ENCODE results near the gene OR1K1. TPM values are rescaled to one million over a fixed set of nuclear protein-coding genes. Genes with fewer than 3 reads are reported as not detected.
"Not testable (repeated sequence)": the region's sequence is repeated elsewhere in the genome, so short reads cannot be mapped to it uniquely, and the experiment has no call there.

The OR1K1 gene
- total RNA-seq, 1 donor from 2014 or later: not detected

DNA sequence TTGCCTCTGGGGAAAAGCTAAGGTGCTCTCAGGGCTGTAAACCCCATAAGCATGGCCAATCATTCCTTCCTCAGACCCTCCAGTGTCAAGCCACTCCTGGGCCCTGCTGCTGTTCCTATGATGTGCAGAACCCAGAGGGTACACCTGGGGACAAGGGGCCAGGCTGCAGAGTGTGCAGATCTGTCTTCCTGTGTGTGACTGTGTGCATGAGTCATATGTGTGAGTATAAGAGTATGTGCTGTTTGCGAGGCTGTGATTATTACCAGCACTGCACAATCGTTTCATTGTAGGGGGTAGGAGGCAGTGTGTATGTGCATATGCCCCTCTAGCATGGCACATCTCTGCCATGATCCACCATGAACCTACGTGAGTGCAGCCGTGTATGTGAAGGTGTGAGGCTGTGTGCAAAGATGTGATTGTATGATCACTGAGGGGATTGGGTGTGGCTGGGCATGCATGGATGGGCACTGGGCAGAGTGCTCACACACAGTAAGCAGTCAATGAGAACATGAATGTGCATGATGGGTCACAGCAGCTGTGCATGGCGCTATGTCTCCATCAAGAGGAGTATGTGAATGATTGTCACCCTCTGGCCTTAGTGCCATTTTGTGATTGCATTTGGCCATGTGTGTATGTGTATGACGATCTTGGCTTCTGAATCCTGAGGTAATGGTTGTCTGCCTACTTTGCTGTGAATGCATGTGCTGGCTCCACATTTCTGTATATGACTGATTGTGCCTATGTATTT is 2.4 kb upstream of the OR1K1 start:
- Mint-ChIP-seq H3K27ac (ENCODE audit: unreplicated experiment) (no peak overlapping the region), H3K36me3 (ENCODE audit: low read depth, unreplicated experiment) (no peaks in the 10 kb centered on the region), H3K27me3 (ENCODE audit: unreplicated experiment) (peaks cover 16% of the 10 kb centered on the region), H3K4me3 (ENCODE audit: unreplicated experiment) (no peak overlapping the region), H3K4me1 (ENCODE audit: unreplicated experiment) (peaks cover 4% of the 10 kb centered on the region), H3K9me3 (ENCODE audit: unreplicated experiment) (no peaks in the 10 kb centered on the region)
- TF ChIP-seq, protein P1, sequence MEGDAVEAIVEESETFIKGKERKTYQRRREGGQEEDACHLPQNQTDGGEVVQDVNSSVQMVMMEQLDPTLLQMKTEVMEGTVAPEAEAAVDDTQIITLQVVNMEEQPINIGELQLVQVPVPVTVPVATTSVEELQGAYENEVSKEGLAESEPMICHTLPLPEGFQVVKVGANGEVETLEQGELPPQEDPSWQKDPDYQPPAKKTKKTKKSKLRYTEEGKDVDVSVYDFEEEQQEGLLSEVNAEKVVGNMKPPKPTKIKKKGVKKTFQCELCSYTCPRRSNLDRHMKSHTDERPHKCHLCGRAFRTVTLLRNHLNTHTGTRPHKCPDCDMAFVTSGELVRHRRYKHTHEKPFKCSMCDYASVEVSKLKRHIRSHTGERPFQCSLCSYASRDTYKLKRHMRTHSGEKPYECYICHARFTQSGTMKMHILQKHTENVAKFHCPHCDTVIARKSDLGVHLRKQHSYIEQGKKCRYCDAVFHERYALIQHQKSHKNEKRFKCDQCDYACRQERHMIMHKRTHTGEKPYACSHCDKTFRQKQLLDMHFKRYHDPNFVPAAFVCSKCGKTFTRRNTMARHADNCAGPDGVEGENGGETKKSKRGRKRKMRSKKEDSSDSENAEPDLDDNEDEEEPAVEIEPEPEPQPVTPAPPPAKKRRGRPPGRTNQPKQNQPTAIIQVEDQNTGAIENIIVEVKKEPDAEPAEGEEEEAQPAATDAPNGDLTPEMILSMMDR (IDR thresholded peaks at IDR 0.05; ENCODE audit: unreplicated experiment): no peak
- no peak for DNase-seq (ENCODE audit: low spot score)

DNA sequence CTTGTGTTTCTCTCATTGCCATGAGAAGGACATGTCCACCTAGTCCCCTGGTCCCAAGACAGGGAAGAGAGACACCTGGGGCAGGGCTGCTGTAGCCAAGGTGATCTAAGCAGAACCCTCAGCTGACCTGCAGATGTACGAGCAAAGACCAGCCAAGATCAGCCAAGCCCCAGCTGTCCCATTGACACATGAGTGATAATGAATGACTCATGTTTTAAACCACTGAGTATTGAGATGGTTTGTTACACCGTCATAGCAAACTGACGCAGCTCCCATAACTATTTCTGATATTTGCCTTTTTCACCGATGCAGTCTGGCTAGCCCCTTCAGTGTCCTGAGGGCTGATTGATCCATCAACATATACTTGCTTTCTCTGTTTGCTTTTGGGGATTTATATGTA is 6.7 kb downstream of the OR1K1 start:
- no peak for DNase-seq (ENCODE audit: low spot score)

DNA sequence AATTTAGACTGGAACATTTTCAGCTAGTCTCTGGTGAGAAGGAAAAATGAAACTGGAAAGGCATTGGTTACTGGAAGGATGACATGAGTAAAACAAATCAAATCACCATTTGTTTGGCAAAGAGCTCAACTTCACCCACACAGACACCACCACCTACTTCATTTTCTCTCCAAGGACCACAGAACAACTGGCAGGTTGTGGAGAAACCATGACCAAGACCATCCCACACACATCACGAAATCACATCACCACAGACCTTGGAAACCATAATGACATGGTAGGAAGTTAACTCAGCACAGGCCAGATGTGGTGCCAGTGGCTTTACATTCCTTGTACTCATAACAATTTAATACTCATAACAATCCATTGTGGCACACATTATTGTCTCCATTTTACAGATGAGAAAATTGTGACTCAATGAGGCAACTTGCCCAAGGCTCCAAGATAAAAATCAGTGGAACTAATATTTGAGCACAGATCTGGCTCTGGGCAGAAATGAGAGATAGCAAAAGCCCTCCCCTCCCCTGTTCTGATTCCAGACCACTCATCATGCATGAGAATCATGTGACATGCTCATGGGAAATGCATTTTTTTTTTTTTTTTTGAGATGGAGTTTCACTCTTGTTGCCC is 7.5 kb downstream of the OR1K1 start:
- H3K4me3 Mint-ChIP-seq (ENCODE audit: unreplicated experiment): no peak overlapping the region

More for the DNA sequence above, 6.7 kb downstream of the OR1K1 start:
- TF ChIP-seq, protein P1 (IDR thresholded peaks at IDR 0.05; ENCODE audit: unreplicated experiment): no peak
- Mint-ChIP-seq H3K4me3 (ENCODE audit: unreplicated experiment) (no peak overlapping the region), H3K27ac (ENCODE audit: unreplicated experiment) (no peak overlapping the region), H3K27me3 (ENCODE audit: unreplicated experiment) (peaks cover 7% of the 10 kb centered on the region), H3K4me1 (ENCODE audit: unreplicated experiment) (peaks cover 6% of the 10 kb centered on the region), H3K36me3 (ENCODE audit: low read depth, unreplicated experiment) (peaks cover 14% of the 10 kb centered on the region), H3K9me3 (ENCODE audit: unreplicated experiment) (no peaks in the 10 kb centered on the region)

DNA sequence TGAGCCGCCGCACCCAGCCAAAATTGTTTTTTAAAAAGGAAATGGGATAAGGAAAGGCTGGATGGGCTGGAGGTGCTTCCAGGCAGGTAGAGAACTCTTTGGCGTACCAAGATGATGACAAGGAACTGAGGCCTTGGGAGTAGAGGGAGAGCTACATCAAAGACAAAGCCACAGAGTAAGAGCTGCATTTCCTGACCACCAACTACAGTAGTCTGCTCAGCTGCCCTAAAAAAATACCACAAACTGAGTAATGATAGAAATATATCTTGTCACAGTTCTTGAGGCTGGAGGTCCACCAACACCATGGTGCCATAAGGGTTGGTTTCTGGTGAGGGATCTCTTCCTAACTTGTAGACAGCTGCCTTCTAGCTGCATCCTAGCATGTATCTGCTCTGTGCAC is 8.2 kb downstream of the OR1K1 start:
- Mint-ChIP-seq H3K4me3 (ENCODE audit: unreplicated experiment) (no peak overlapping the region), H3K4me1 (ENCODE audit: unreplicated experiment) (peaks cover 6% of the 10 kb centered on the region), H3K36me3 (ENCODE audit: low read depth, unreplicated experiment) (peaks cover 14% of the 10 kb centered on the region), H3K27ac (ENCODE audit: unreplicated experiment) (no peak overlapping the region), H3K27me3 (ENCODE audit: unreplicated experiment) (peaks cover 7% of the 10 kb centered on the region), H3K9me3 (ENCODE audit: unreplicated experiment) (no peaks in the 10 kb centered on the region)
- DNase-seq (ENCODE audit: low spot score): no peak
- TF ChIP-seq, protein P1 (IDR thresholded peaks at IDR 0.05; ENCODE audit: unreplicated experiment): no peak

More for the DNA sequence above, 7.5 kb downstream of the OR1K1 start:
- no peak for DNase-seq (ENCODE audit: low spot score)
- Mint-ChIP-seq H3K27me3 (ENCODE audit: unreplicated experiment) (peaks cover 7% of the 10 kb centered on the region), H3K36me3 (ENCODE audit: low read depth, unreplicated experiment) (peaks cover 14% of the 10 kb centered on the region), H3K27ac (ENCODE audit: unreplicated experiment) (no peak overlapping the region), H3K9me3 (ENCODE audit: unreplicated experiment) (no peaks in the 10 kb centered on the region), H3K4me1 (ENCODE audit: unreplicated experiment) (peaks cover 6% of the 10 kb centered on the region)
- TF ChIP-seq, protein P1 (IDR thresholded peaks at IDR 0.05; ENCODE audit: unreplicated experiment): no peak

DNA sequence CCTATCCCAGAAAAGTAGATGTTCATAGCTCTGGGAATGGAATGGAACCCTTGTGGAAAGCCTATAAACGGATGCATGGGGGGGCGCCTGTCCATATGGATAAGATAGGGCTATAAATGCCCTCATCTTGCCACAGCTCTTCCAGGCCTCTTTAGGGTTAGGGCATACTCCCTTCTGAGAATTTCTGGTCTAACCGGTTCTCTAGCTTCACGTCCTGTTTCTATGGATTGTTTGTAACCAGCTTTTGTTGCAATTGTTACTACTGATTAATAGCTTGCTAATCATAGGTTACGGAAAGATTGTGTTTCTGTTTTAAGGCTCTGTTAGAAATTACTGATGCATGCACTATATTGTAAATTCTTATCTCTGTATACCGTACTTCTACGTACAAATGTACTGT is 9.3 kb downstream of the OR1K1 start:
- not testable (repeated sequence) for DNase-seq (ENCODE audit: low spot score); H3K9me3 Mint-ChIP-seq (ENCODE audit: unreplicated experiment); H3K27ac Mint-ChIP-seq (ENCODE audit: unreplicated experiment); H3K27me3 Mint-ChIP-seq (ENCODE audit: unreplicated experiment); H3K4me3 Mint-ChIP-seq (ENCODE audit: unreplicated experiment); H3K4me1 Mint-ChIP-seq (ENCODE audit: unreplicated experiment)
- H3K36me3 Mint-ChIP-seq (ENCODE audit: low read depth, unreplicated experiment): peaks cover 14% of the 10 kb centered on the region

All from endothelial cell (in vitro differentiated cells).